ENCODE measurements around the gene SURF4.

DNA sequence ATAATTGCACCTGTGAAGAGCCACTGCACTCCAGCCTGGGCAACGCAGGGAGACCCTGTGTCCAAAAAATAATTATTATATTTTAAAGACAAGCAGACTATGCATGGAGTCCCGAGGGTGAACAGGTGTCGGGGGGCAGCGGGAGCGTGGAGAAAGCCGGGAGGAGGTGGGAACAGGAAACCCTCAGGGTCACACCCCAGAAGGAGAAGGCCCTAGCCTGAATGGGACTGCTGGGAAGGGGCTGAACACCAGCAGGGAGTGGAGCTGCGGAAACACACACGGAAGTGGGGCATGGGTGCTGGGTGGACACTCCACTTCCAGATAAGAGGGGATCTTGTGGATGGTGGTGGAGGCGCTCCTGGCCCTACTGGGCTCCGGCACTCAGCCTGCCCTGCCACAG lies 52.6 kb downstream of the SURF4 start:
- TF ChIP-seq, protein P1, sequence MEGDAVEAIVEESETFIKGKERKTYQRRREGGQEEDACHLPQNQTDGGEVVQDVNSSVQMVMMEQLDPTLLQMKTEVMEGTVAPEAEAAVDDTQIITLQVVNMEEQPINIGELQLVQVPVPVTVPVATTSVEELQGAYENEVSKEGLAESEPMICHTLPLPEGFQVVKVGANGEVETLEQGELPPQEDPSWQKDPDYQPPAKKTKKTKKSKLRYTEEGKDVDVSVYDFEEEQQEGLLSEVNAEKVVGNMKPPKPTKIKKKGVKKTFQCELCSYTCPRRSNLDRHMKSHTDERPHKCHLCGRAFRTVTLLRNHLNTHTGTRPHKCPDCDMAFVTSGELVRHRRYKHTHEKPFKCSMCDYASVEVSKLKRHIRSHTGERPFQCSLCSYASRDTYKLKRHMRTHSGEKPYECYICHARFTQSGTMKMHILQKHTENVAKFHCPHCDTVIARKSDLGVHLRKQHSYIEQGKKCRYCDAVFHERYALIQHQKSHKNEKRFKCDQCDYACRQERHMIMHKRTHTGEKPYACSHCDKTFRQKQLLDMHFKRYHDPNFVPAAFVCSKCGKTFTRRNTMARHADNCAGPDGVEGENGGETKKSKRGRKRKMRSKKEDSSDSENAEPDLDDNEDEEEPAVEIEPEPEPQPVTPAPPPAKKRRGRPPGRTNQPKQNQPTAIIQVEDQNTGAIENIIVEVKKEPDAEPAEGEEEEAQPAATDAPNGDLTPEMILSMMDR (IDR thresholded peaks at IDR 0.05): no peak
- no peak for TF ChIP-seq ZFX (IDR thresholded peaks at IDR 0.05; ENCODE audit: borderline replicate concordance)

All from 22Rv1 (cell line).